ENCODE results near the gene ZNF469.

- TF ChIP-seq, protein P1, sequence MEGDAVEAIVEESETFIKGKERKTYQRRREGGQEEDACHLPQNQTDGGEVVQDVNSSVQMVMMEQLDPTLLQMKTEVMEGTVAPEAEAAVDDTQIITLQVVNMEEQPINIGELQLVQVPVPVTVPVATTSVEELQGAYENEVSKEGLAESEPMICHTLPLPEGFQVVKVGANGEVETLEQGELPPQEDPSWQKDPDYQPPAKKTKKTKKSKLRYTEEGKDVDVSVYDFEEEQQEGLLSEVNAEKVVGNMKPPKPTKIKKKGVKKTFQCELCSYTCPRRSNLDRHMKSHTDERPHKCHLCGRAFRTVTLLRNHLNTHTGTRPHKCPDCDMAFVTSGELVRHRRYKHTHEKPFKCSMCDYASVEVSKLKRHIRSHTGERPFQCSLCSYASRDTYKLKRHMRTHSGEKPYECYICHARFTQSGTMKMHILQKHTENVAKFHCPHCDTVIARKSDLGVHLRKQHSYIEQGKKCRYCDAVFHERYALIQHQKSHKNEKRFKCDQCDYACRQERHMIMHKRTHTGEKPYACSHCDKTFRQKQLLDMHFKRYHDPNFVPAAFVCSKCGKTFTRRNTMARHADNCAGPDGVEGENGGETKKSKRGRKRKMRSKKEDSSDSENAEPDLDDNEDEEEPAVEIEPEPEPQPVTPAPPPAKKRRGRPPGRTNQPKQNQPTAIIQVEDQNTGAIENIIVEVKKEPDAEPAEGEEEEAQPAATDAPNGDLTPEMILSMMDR (IDR thresholded peaks at IDR 0.05), result no peak
- no peak for TF ChIP-seq POLR2A (IDR thresholded peaks at IDR 0.05)
Measured at GRCh38 chr16:88412766-88413165, 30.0 kb downstream of the ZNF469 start.

Measured in heart left ventricle (tissue), 13 donors.